KMS-11 (cell line): ENCODE data around the gene GABPA.

Source experiments
- H2AFZ ChIP-seq: fragments of 200-600 bp; sonication (generic); 2 replicates; pipeline ENCODE4 v1.6.1; 2016; ENCODE audit warnings: antibody characterized with exemption, mixed run types, low read depth
- H3K27ac ChIP-seq: fragments of 200-600 bp; sonication (generic); 2 replicates; pipeline ENCODE4 v1.6.1; 2016; ENCODE audit warnings: mild to moderate bottlenecking, mixed run types
- H3K27me3 ChIP-seq: fragments of 200-600 bp; sonication (generic); 2 replicates; pipeline ENCODE4 v1.6.1; 2017; ENCODE audit warnings: mild to moderate bottlenecking, low read depth, mixed run types, moderate library complexity; ENCODE audit not compliant: insufficient read depth
- H3K36me3 ChIP-seq: fragments of 200-600 bp; sonication (generic); 2 replicates; pipeline ENCODE4 v1.6.1; 2017; ENCODE audit warnings: mild to moderate bottlenecking, mixed run types; ENCODE audit not compliant: insufficient read depth
- H3K4me1 ChIP-seq: fragments of 200-600 bp; sonication (generic); 2 replicates; pipeline ENCODE4 v1.6.1; 2016; ENCODE audit warnings: mild to moderate bottlenecking, low read depth, mixed run types; ENCODE audit not compliant: poor library complexity, severe bottlenecking
- H3K4me2 ChIP-seq: fragments of 200-600 bp; sonication (generic); 2 replicates; pipeline ENCODE4 v1.7.0; 2016; ENCODE audit warnings: mild to moderate bottlenecking, mixed run types
- H3K4me3 ChIP-seq: fragments of 200-600 bp; sonication (generic); IDR thresholded peaks from 2 replicates; pipeline ENCODE4 v1.6.1; 2017; ENCODE audit warnings: low read depth, low read length, mixed read lengths; ENCODE audit not compliant: insufficient read depth
- H3K79me2 ChIP-seq: fragments of 200-600 bp; sonication (generic); 2 replicates; pipeline ENCODE4 v1.6.1; 2016; ENCODE audit warnings: low read depth, mixed run types; ENCODE audit not compliant: insufficient read depth
- H3K9ac ChIP-seq: fragments of 200-600 bp; sonication (generic); 2 replicates; pipeline ENCODE4 v1.6.1; 2016; ENCODE audit warnings: mild to moderate bottlenecking, mixed run types
- H4K20me1 ChIP-seq: fragments of 200-600 bp; sonication (generic); 2 replicates; pipeline ENCODE4 v1.6.1; 2016; ENCODE audit warnings: mild to moderate bottlenecking, mixed run types; ENCODE audit not compliant: insufficient read depth
- TF ChIP-seq, protein P1 (sequence below): fragments of 200-600 bp; sonication (generic); conservative IDR thresholded peaks from 2 replicates; pipeline ENCODE4 v1.6.1; 2017; ENCODE audit warnings: low read depth, mild to moderate bottlenecking, antibody characterized with exemption, low read length, moderate library complexity, mixed read lengths

Gene GABPA

GRCh38 chr21:25735646-25736597 is 1.1 kb downstream of the GABPA start:
- TF ChIP-seq, protein P1, sequence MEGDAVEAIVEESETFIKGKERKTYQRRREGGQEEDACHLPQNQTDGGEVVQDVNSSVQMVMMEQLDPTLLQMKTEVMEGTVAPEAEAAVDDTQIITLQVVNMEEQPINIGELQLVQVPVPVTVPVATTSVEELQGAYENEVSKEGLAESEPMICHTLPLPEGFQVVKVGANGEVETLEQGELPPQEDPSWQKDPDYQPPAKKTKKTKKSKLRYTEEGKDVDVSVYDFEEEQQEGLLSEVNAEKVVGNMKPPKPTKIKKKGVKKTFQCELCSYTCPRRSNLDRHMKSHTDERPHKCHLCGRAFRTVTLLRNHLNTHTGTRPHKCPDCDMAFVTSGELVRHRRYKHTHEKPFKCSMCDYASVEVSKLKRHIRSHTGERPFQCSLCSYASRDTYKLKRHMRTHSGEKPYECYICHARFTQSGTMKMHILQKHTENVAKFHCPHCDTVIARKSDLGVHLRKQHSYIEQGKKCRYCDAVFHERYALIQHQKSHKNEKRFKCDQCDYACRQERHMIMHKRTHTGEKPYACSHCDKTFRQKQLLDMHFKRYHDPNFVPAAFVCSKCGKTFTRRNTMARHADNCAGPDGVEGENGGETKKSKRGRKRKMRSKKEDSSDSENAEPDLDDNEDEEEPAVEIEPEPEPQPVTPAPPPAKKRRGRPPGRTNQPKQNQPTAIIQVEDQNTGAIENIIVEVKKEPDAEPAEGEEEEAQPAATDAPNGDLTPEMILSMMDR, result no peak
- Histone ChIP-seq H3K4me2 (peak overlapping the region; percentile 88), H3K9ac (peak overlapping the region; percentile 99), H3K36me3 (no peaks in the 10 kb centered on the region), H2AFZ (peak overlapping the region; percentile 97), H3K27ac (peak overlapping the region; percentile 100), H3K27me3 (no peaks in the 10 kb centered on the region), H3K4me3 (no peak overlapping the region), H4K20me1 (no peaks in the 10 kb centered on the region; the same call in 1 of the 2 replicates), H3K4me1 (peaks cover 27% of the 10 kb centered on the region), H3K79me2 (peaks cover 77% of the 10 kb centered on the region)

- Histone ChIP-seq H4K20me1 (no peaks in the 10 kb centered on the region; the same call in 1 of the 2 replicates), H3K36me3 (no peaks in the 10 kb centered on the region), H3K4me1 (peaks cover 23% of the 10 kb centered on the region), H3K4me2 (no peak overlapping the region; the same call in 1 of the 2 replicates), H3K79me2 (peaks cover 70% of the 10 kb centered on the region), H3K4me3 (no peak overlapping the region), H3K9ac (no peak overlapping the region), H3K27ac (no peak overlapping the region), H2AFZ (no peak overlapping the region), H3K27me3 (no peaks in the 10 kb centered on the region)
- TF ChIP-seq, protein P1, result no peak
Measured at GRCh38 chr21:25737421-25737820, 2.6 kb downstream of the GABPA start.

- Histone ChIP-seq H4K20me1 (no peaks in the 10 kb centered on the region), H2AFZ (no peak overlapping the region), H3K27ac (no peak overlapping the region), H3K4me2 (no peak overlapping the region), H3K79me2 (peaks cover 28% of the 10 kb centered on the region; the same call in 1 of the 2 replicates), H3K9ac (no peak overlapping the region), H3K4me1 (peaks cover 7% of the 10 kb centered on the region), H3K36me3 (no peaks in the 10 kb centered on the region), H3K4me3 (no peak overlapping the region), H3K27me3 (no peaks in the 10 kb centered on the region)
- TF ChIP-seq, protein P1, result no peak
Measured at GRCh38 chr21:25742900-25743299, 8.1 kb downstream of the GABPA start.

DNA sequence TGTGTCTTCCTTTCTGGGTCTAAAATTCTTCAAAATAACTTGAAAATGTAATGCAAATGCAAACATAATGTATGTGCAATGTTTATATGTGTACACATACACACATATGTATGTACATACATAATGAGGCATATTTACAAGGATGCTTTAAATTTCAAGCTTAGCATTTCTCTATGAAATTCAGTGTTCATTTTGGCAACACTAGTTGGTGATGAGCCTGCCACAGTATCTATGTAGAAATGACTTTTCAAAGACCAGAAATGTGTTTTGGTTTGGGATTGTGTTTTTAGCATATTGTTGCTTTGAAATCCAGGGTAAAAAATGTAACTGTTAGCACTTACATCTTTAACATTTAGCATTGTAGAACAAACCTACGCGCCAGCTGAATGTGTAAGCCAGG is 10.1 kb downstream of the GABPA start:
- no peak overlapping the region for H2AFZ ChIP-seq
- H3K4me3 ChIP-seq, result no peak overlapping the region
- no peak overlapping the region for H3K9ac ChIP-seq
- TF ChIP-seq, protein P1, result no peak
- no peak overlapping the region for H3K4me2 ChIP-seq
- no peaks in the 10 kb centered on the region for H3K27me3 ChIP-seq
- H4K20me1 ChIP-seq, result no peaks in the 10 kb centered on the region
- no peaks in the 10 kb centered on the region for H3K4me1 ChIP-seq
- no peaks in the 10 kb centered on the region for H3K36me3 ChIP-seq
- no peak overlapping the region for H3K27ac ChIP-seq
- H3K79me2 ChIP-seq, result peaks cover 10% of the 10 kb centered on the region; the same call in 1 of the 2 replicates
